ENCODE results near the gene RORB.

Gene RORB

GRCh38 chr9:74543145-74543544 is 46.0 kb downstream of the RORB start:
- DNase-seq (ENCODE audit: extremely low spot score), result no peak
- CTCF ChIA-PET, result interaction anchor here (0.9 kb wide), 1 partner anchor 27 kb away, joined by 4 read pairs; no protein-coding TSS in a partner anchor
- POLR2A ChIA-PET, result no interaction called here
- TF ChIP-seq CTCF (IDR thresholded peaks at IDR 0.05; ENCODE audit: control extremely low read depth, extremely low read depth, low read depth, missing control alignments), result no peak

GRCh38 chr9:74551266-74551665 is 54.1 kb downstream of the RORB start:
- no peak for DNase-seq (ENCODE audit: extremely low spot score)
- ChIA-PET CTCF (interaction anchor here (1.1 to 2.6 kb wide), 3 partner anchors 13 to 19 kb away, joined by 3 to 6 read pairs (median 4); no protein-coding TSS in a partner anchor), POLR2A (no interaction called here)
- TF ChIP-seq CTCF (IDR thresholded peaks at IDR 0.05; ENCODE audit: control extremely low read depth, extremely low read depth, low read depth, missing control alignments), result no peak

GRCh38 chr9:74554751-74555419 is 57.8 kb downstream of the RORB start:
- ChIA-PET POLR2A (no interaction called here), CTCF (interaction anchor here (0.8 to 0.9 kb wide), 3 partner anchors 13 to 29 kb away, joined by 3 read pairs; no protein-coding TSS in a partner anchor)
- DNase-seq (ENCODE audit: extremely low spot score), result no peak
- TF ChIP-seq CTCF (IDR thresholded peaks at IDR 0.05; ENCODE audit: control extremely low read depth, extremely low read depth, low read depth, missing control alignments), result no peak

GRCh38 chr9:74555565-74555964 is 58.4 kb downstream of the RORB start:
- TF ChIP-seq CTCF (IDR thresholded peaks at IDR 0.05; ENCODE audit: control extremely low read depth, extremely low read depth, low read depth, missing control alignments), result no peak
- ChIA-PET CTCF (interaction anchor here (0.8 to 0.9 kb wide), 2 partner anchors 15 to 28 kb away, joined by 3 read pairs; no protein-coding TSS in a partner anchor), POLR2A (no interaction called here)
- DNase-seq (ENCODE audit: extremely low spot score), result no peak

GRCh38 chr9:74556685-74557084 is 59.5 kb downstream of the RORB start:
- CTCF ChIA-PET, result interaction anchor here (1.0 kb wide), 2 partner anchors 16 to 18 kb away, joined by 3 read pairs; no protein-coding TSS in a partner anchor
- POLR2A ChIA-PET, result no interaction called here
- no peak for TF ChIP-seq CTCF (IDR thresholded peaks at IDR 0.05; ENCODE audit: control extremely low read depth, extremely low read depth, low read depth, missing control alignments)
- peak; percentile 12 for DNase-seq (ENCODE audit: extremely low spot score)

- TF ChIP-seq CTCF (IDR thresholded peaks at IDR 0.05; ENCODE audit: control extremely low read depth, extremely low read depth, low read depth, missing control alignments), result no peak
- ChIA-PET CTCF (no interaction called here), POLR2A (no interaction called here)
- no peak for DNase-seq (ENCODE audit: extremely low spot score)
Measured at GRCh38 chr9:74557571-74557970, 60.4 kb downstream of the RORB start.
